ENCODE measurements around the gene HNRNPCL2.
"Not testable (repeated sequence)": the region's sequence is repeated elsewhere in the genome, so short reads cannot be mapped to it uniquely, and the experiment has no call there.

The HNRNPCL2 gene

GRCh38 chr1:13116754-13117153 lies at the start of gene HNRNPCL2:
Gene HNRNPCL2 (minus strand): TSS chr1:13116854. CDS start chr1:13116400, 454 bp downstream.
- not testable (repeated sequence) for DNase-seq

- not testable (repeated sequence) for DNase-seq
Observed at GRCh38 chr1:13165531-13165930, 48.9 kb upstream of the HNRNPCL2 start, which contains the start of gene HNRNPCL4. Gene HNRNPCL4 (minus strand): TSS chr1:13165631. CDS start chr1:13165467, 164 bp downstream.

- not testable (repeated sequence) for DNase-seq
Observed at GRCh38 chr1:13155909-13156308, 39.3 kb upstream of the HNRNPCL2 start, which contains the start of gene PRAMEF26. Gene PRAMEF26 (minus strand): TSS chr1:13156009. CDS start chr1:13153095, 2,914 bp downstream.

- DNase-seq = not testable (repeated sequence)
Observed at GRCh38 chr1:13070474-13070873, 46.2 kb downstream of the HNRNPCL2 start, which contains the start of gene PRAMEF25. Gene PRAMEF25 (plus strand): TSS chr1:13070774. CDS start chr1:13073694, 2,920 bp downstream.

All from NK-92 treated with Interleukin-12 subunit alpha and Interleukin-12 subunit beta, amount 100 ng/mL, for 24 hours (cell line).